HepG2 (cell line): Measurements from ENCODE around the gene GBE1. TPM values are rescaled to one million over a fixed set of nuclear protein-coding genes. Genes with fewer than 3 reads are reported as not detected.

Experiments
- ATAC-seq: fragments of 200-7000 bp; cut with Tn5 transposase; 3 replicates; pipeline ENCODE4 v1.9.1; 2020; ENCODE audit warnings: mild to moderate bottlenecking, moderate library complexity
- BruUV-seq: library from RNA; stranded (reverse); fragments of 400-500 nt; replicated peaks from 2 replicates; lab custom pipeline; 2021; lab: Mats Ljungman, UMichigan
- CTCF ChIA-PET: fragments of 300-600 bp; formaldehyde crosslinking; extraction: SDS; loops from one replicate; lab custom pipeline; 2021; ENCODE audit warnings: low total read pairs, inconsistent platforms, low intra/inter-chr PET ratio; lab: Yijun Ruan, JAX
- POLR2A ChIA-PET: fragments of 350-600 bp; sonication (Branson Sonifier 250); formaldehyde crosslinking; loops from one replicate; lab custom pipeline; 2020; ENCODE audit warnings: antibody characterized with exemption, inconsistent platforms; lab: Yijun Ruan, JAX
- DNase-seq: peaks from one replicate; pipeline ENCODE4 v3.0.0-alpha.2; 2015; ENCODE audit warnings: low spot score
- FAIRE-seq: peaks from 3 replicates; lab custom pipeline; 2011; peaks lifted over from hg19 to GRCh38; lab: Jason Lieb, UNC
- H2AFZ ChIP-seq: one replicate; pipeline ENCODE4 v1.6.1; 2011; ENCODE audit warnings: low read length, inconsistent platforms
- H3K27ac ChIP-seq: fragments of 300-600 bp; 3 replicates; pipeline ENCODE4 v1.8.0; 2011; ENCODE audit warnings: mixed run types, mild to moderate bottlenecking, mixed read lengths, low read length, inconsistent platforms; ENCODE audit not compliant: insufficient read depth; ENCODE audit errors: extremely low read length
- H3K27me3 ChIP-seq, 2 experiments: fragments of 200-600 bp in 1 of 2; 2 replicates in 1 of 2; 3 replicates in 1 of 2; pipeline versions ENCODE4 v1.6.0 to v1.8.0; 2011; ENCODE audit warnings: low read length in 2 of 2, mild to moderate bottlenecking in 2 of 2, moderate library complexity in 2 of 2, inconsistent platforms in 1 of 2; ENCODE audit not compliant: insufficient read depth in 2 of 2, control insufficient read depth in 1 of 2
- H3K36me3 ChIP-seq, 2 experiments: fragments of 200-600 bp in 1 of 2; replicated peaks in 1 of 2; 2 replicates in 1 of 2; 3 replicates in 1 of 2; pipeline versions ENCODE4 v1.5.1 to v1.8.0; 2011; ENCODE audit warnings: low read length in 2 of 2, inconsistent platforms in 1 of 2; ENCODE audit not compliant: insufficient read depth in 2 of 2, control insufficient read depth in 1 of 2
- H3K4me1 ChIP-seq: 2 replicates; pipeline ENCODE4 v1.5.1; 2012; ENCODE audit warnings: low read length, inconsistent platforms; ENCODE audit not compliant: insufficient read depth
- H3K4me2 ChIP-seq: 2 replicates; pipeline ENCODE4 v1.6.0; 2011; ENCODE audit warnings: low read depth, low read length, inconsistent platforms
- H3K4me3 ChIP-seq, 3 experiments: fragments of 200-600 bp in 1 of 3; sonication (generic), shearing (Covaris generic) in 1 of 3; replicated peaks in 1 of 3; 2 replicates each; pipeline ENCODE4 v1.5.1; 2011 to 2016; ENCODE audit warnings: low read length in 3 of 3, inconsistent platforms in 2 of 3, low read depth in 2 of 3, mild to moderate bottlenecking in 2 of 3, control low read depth in 1 of 3, mixed read lengths in 1 of 3; ENCODE audit not compliant: insufficient read depth in 1 of 3
- H3K79me2 ChIP-seq: one replicate; pipeline ENCODE4 v1.6.1; 2011; ENCODE audit warnings: low read length, inconsistent platforms; ENCODE audit not compliant: insufficient read depth
- H3K9ac ChIP-seq: 2 replicates; pipeline ENCODE4 v1.6.0; 2011; ENCODE audit warnings: mild to moderate bottlenecking, low read depth, low read length, inconsistent platforms; ENCODE audit not compliant: insufficient read depth
- H3K9me3 ChIP-seq: 2 replicates; pipeline ENCODE4 v1.5.1; 2012; ENCODE audit warnings: mild to moderate bottlenecking, low read length
- H4K20me1 ChIP-seq: 2 replicates; pipeline ENCODE4 v1.6.0; 2011; ENCODE audit warnings: inconsistent platforms, mild to moderate bottlenecking, low read length, moderate library complexity; ENCODE audit not compliant: insufficient read depth
- ASH2L ChIP-seq: fragments of 300-600, 200-600 bp; sonication (generic); IDR thresholded peaks from 2 replicates; pipeline ENCODE4 v1.7.0; 2017; ENCODE audit warnings: low read depth, mild to moderate bottlenecking, moderate library complexity, mixed read lengths, low read length; ENCODE audit not compliant: insufficient read length
- EP300 ChIP-seq, 3 experiments: sonication (generic) in 1 of 3; formaldehyde crosslinking in 1 of 3; IDR thresholded peaks; 2 replicates each; pipeline versions ENCODE4 v1.5.1 to v1.6.1; 2011 to 2020; ENCODE audit warnings: low read depth in 2 of 3, low read length in 2 of 3, borderline replicate concordance in 1 of 3, improper control_type of control experiment in 1 of 3, mild to moderate bottlenecking in 1 of 3, missing genetic modification reagents in 1 of 3, moderate library complexity in 1 of 3
- ETV6 ChIP-seq: sonication (generic); formaldehyde crosslinking; conservative IDR thresholded peaks from 2 replicates; pipeline ENCODE4 v1.4.0; 2020; ENCODE audit warnings: missing genetic modification reagents
- GATAD1 ChIP-seq: IDR thresholded peaks from 2 replicates; pipeline ENCODE4 v1.6.1; 2016; ENCODE audit warnings: missing genetic modification reagents, missing compliant biosample characterization
- HNF4G ChIP-seq, 2 experiments: sonication (generic) in 1 of 2; formaldehyde crosslinking in 1 of 2; IDR thresholded peaks; 2 replicates each; pipeline versions ENCODE4 v1.4.0 to v1.6.1; 2011 to 2020; ENCODE audit warnings: borderline replicate concordance in 2 of 2, low read depth in 2 of 2, mild to moderate bottlenecking in 2 of 2, low read length in 1 of 2, missing genetic modification reagents in 1 of 2, moderate library complexity in 1 of 2
- HOXA3 ChIP-seq: sonication (generic); formaldehyde crosslinking; IDR thresholded peaks from 2 replicates; pipeline ENCODE4 v1.5.0; 2020; ENCODE audit warnings: missing genetic modification reagents
- JUN ChIP-seq: sonication (generic); formaldehyde crosslinking; IDR thresholded peaks from 2 replicates; pipeline ENCODE4 v1.4.0; 2020; ENCODE audit warnings: mild to moderate bottlenecking, missing genetic modification reagents
- MBNL3 ChIP-seq: fragments of 250-450 bp; sonication (Bioruptor Pico); conservative IDR thresholded peaks from 2 replicates; pipeline ENCODE4 v1.8.0; 2022; ENCODE audit warnings: mild to moderate bottlenecking, inconsistent platforms
- NAIF1 ChIP-seq: sonication (generic); formaldehyde crosslinking; IDR thresholded peaks from 2 replicates; pipeline ENCODE4 v1.5.0; 2020; ENCODE audit warnings: mild to moderate bottlenecking, missing genetic modification reagents, borderline replicate concordance
- NFKB2 ChIP-seq: sonication (generic); formaldehyde crosslinking; IDR thresholded peaks from 2 replicates; pipeline ENCODE4 v1.4.0; 2020; ENCODE audit warnings: missing genetic modification reagents, borderline replicate concordance
- PAWR ChIP-seq: sonication (generic); formaldehyde crosslinking; IDR thresholded peaks from 2 replicates; pipeline ENCODE4 v1.4.0; 2020; ENCODE audit warnings: missing genetic modification reagents, mild to moderate bottlenecking, borderline replicate concordance
- RFX3 ChIP-seq: IDR thresholded peaks from 2 replicates; pipeline ENCODE4 v1.6.1; 2016; ENCODE audit warnings: missing biosample characterization, missing genetic modification reagents
- TBP ChIP-seq: sonication (generic); formaldehyde crosslinking; IDR thresholded peaks from 2 replicates; pipeline ENCODE4 v1.5.0; 2020; ENCODE audit warnings: missing genetic modification reagents
- ZBTB3 ChIP-seq: sonication (generic); formaldehyde crosslinking; IDR thresholded peaks from 2 replicates; pipeline ENCODE4 v1.4.0; 2020; ENCODE audit warnings: low read depth, mild to moderate bottlenecking, moderate library complexity, missing genetic modification reagents, borderline replicate concordance
- ZNF317 ChIP-seq: sonication (generic); formaldehyde crosslinking; IDR thresholded peaks from 2 replicates; pipeline ENCODE4 v1.5.0; 2020; ENCODE audit warnings: mild to moderate bottlenecking, missing genetic modification reagents
- ZNF431 ChIP-seq: sonication (generic); formaldehyde crosslinking; IDR thresholded peaks from 2 replicates; pipeline ENCODE4 v1.9.0; 2022; ENCODE audit warnings: missing genetic modification reagents, low read depth, mild to moderate bottlenecking, borderline replicate concordance
- ZNF501 ChIP-seq: sonication (generic); formaldehyde crosslinking; IDR thresholded peaks from 2 replicates; pipeline ENCODE4 v1.5.1; 2020; ENCODE audit warnings: mild to moderate bottlenecking, moderate library complexity, missing genetic modification reagents
- ZNF629 ChIP-seq: sonication (generic); formaldehyde crosslinking; conservative IDR thresholded peaks from 2 replicates; pipeline ENCODE4 v1.5.0; 2020; ENCODE audit warnings: missing genetic modification reagents
- WGBS: methylation state at CpG from one replicate; pipeline ENCODE4 v1.1.6; 2017; ENCODE audit warnings: low lambda C conversion rate; 5-methylcytosine and 5-hydroxymethylcytosine counted together
- in situ Hi-C: cut with HindIII; loops from 2 replicates; pipeline ENCODE4 v1.10.0; 2017; ENCODE audit warnings: low pct_unique_long_range_greater_than_20kb; ENCODE audit not compliant: extremely low pct_ligation_motif_present
- intact Hi-C: fragments of 100-400 bp; cut with micrococcal nuclease; formaldehyde crosslinking; loops from one replicate; pipeline ENCODE4 v1.10.0; 2022; ENCODE audit not compliant: unreplicated experiment
- polyA plus RNA-seq, 8 experiments: library from polyadenylated mRNA; depleted of rRNA in 3 of 8; stranded (reverse) in 7 of 8; unstranded in 1 of 8; fragments of >200 nt; fragmentation: Illumina TruSeq in 4 of 8; extraction: Trizol in 4 of 8; gene quantifications; 2 replicates each; pipeline versions ENCODE4 v1.2.1 to v1.2.3, GENCODE V29; 2011 to 2016; ENCODE audit warnings: low read depth in 4 of 8, missing spikeins in 1 of 8, mixed read lengths in 1 of 8; ENCODE audit not compliant: insufficient read depth in 1 of 8
- total RNA-seq, 5 experiments: library from RNA; depleted of rRNA; stranded (reverse); fragments of >200 nt; fragmentation: Illumina TruSeq; extraction: Trizol; gene quantifications; 2 replicates each; pipeline ENCODE4 v1.2.3, GENCODE V29; 2016; ENCODE audit warnings: low read depth in 1 of 5
- TF ChIP-seq, protein P1 (sequence below): sonication (generic); formaldehyde crosslinking; IDR thresholded peaks from 2 replicates; pipeline ENCODE4 v1.5.1; 2020; ENCODE audit warnings: missing genetic modification reagents, mild to moderate bottlenecking, borderline replicate concordance
- TF ChIP-seq, protein P2 (sequence below): sonication (generic); formaldehyde crosslinking; IDR thresholded peaks from 2 replicates; pipeline ENCODE4 v1.5.0; 2020; ENCODE audit warnings: missing genetic modification reagents, mild to moderate bottlenecking, borderline replicate concordance

GBE1 gene
- total and polyA plus RNA-seq, 2 of the 13 experiments (the other 11 are each of a cell fraction or from before 2014, with no cell fraction given): 22.9 to 36.1 TPM

DNA sequence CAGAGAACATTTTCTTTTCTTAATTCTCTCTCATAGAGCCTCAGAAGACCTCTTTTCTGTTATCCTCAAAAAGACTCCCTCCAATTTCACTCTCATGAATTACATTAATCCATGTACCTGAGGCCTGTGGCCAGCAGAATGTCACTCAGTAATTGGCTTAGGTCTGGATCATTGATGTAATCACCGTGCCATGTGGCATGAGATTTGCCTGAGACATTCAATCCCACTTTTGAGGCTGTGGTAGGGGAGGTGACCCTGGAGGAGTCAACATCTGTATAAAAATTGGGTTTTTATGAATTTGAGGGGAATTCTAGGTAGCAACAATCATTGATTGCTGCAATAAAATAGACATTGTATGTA is 295.3 kb downstream of the GBE1 start (continued):
- TF ChIP-seq, protein P1, sequence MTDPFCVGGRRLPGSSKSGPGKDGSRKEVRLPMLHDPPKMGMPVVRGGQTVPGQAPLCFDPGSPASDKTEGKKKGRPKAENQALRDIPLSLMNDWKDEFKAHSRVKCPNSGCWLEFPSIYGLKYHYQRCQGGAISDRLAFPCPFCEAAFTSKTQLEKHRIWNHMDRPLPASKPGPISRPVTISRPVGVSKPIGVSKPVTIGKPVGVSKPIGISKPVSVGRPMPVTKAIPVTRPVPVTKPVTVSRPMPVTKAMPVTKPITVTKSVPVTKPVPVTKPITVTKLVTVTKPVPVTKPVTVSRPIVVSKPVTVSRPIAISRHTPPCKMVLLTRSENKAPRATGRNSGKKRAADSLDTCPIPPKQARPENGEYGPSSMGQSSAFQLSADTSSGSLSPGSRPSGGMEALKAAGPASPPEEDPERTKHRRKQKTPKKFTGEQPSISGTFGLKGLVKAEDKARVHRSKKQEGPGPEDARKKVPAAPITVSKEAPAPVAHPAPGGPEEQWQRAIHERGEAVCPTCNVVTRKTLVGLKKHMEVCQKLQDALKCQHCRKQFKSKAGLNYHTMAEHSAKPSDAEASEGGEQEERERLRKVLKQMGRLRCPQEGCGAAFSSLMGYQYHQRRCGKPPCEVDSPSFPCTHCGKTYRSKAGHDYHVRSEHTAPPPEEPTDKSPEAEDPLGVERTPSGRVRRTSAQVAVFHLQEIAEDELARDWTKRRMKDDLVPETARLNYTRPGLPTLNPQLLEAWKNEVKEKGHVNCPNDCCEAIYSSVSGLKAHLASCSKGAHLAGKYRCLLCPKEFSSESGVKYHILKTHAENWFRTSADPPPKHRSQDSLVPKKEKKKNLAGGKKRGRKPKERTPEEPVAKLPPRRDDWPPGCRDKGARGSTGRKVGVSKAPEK (CRISPR knock-in tag): no peak
- TF ChIP-seq EP300 (IDR thresholded peaks at IDR 0.05; ENCODE audit: low read depth in 2 of 2, low read length in 2 of 2) (no peak), EP300 (CRISPR knock-in tag; IDR thresholded peaks at IDR 0.05; ENCODE audit: borderline replicate concordance) (no peak), JUN (CRISPR knock-in tag) (no peak)
- TF ChIP-seq, all 625 proteins: peak for 0

DNA sequence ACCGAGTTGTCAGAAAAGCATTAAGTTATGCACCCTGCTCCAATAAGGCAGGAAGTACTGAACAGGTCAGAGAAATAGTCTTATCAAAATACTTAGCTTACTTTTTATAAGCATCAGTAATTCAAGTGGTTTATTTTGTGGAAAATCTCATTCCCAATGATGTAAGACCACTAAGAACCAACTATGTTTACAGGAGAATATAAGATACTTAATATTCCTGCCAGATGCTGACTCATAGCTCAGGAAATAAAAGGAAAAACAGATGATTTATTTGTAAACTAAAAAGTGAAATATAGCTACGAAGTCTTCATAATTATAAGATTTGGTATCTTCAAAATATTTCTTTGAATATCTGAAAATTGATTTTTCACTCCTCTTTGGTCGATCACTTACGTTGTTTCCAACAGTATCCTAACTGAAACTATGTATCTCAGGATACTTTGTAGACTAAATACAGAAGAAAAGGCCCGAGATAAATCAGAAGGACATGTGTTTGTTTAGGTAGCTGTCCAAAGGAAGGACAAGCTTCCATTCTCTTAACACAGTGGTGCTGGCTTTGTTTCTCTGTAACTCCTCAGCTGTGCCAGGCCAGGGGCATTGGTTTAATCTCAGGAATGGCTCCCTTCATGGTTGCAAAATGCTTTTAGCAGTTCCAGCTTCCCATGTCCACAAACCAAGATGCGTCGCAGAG is 295.8 kb downstream of the GBE1 start:
- Histone ChIP-seq H3K36me3 (no peaks in the 10 kb centered on the region), H3K9ac (no peak overlapping the region), H3K9me3 (no peaks in the 10 kb centered on the region), H3K4me1 (peaks cover 19% of the 10 kb centered on the region), H3K79me2 (no peaks in the 10 kb centered on the region), H4K20me1 (no peaks in the 10 kb centered on the region), H3K27me3 (no peaks in the 10 kb centered on the region), H3K27ac (no peak overlapping the region), H3K4me2 (no peak overlapping the region), H2AFZ (no peak overlapping the region), H3K4me3 (no peak overlapping the region)
- ATAC-seq (no peak), FAIRE-seq (no peak), DNase-seq (no peak)
- TF ChIP-seq HOXA3 (CRISPR knock-in tag) (no peak), ZNF317 (no peak), NFKB2 (CRISPR knock-in tag) (no peak), ETV6 (CRISPR knock-in tag) (no peak), MBNL3 (no peak), GATAD1 (CRISPR knock-in tag) (no peak), ZBTB3 (CRISPR knock-in tag) (no peak), PAWR (CRISPR knock-in tag) (no peak), RFX3 (CRISPR knock-in tag) (no peak), HNF4G (IDR thresholded peaks at IDR 0.05; ENCODE audit: borderline replicate concordance, low read depth, low read length) (no peak), HNF4G (CRISPR knock-in tag; IDR thresholded peaks at IDR 0.05; ENCODE audit: borderline replicate concordance, low read depth) (no peak), ZNF431 (CRISPR knock-in tag) (no peak), ZNF629 (CRISPR knock-in tag) (no peak), ZNF501 (CRISPR knock-in tag) (no peak), NAIF1 (CRISPR knock-in tag) (no peak), TBP (CRISPR knock-in tag) (no peak), ASH2L (no peak)
- TF ChIP-seq, protein P2, sequence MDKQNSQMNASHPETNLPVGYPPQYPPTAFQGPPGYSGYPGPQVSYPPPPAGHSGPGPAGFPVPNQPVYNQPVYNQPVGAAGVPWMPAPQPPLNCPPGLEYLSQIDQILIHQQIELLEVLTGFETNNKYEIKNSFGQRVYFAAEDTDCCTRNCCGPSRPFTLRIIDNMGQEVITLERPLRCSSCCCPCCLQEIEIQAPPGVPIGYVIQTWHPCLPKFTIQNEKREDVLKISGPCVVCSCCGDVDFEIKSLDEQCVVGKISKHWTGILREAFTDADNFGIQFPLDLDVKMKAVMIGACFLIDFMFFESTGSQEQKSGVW (CRISPR knock-in tag): no peak
- WGBS: 54% methylated on average over 7 of the region's 7 CpGs
- intact Hi-C loops: no loop called here
- no TSS peak for BruUV-seq
- CTCF ChIA-PET: no interaction called here
- POLR2A ChIA-PET: no interaction called here
- in situ Hi-C loops: no loop called here
